IMR-90 (cell line): Measurements from ENCODE around the gene F10. TPM values are rescaled to one million over a fixed set of nuclear protein-coding genes. Genes with fewer than 3 reads are reported as not detected.

ENCODE experiments used
- ATAC-seq: fragments of 200-7000 bp; cut with Tn5 transposase; 2 replicates; pipeline ENCODE4 v1.9.1; 2020; ENCODE audit warnings: low read depth, mild to moderate bottlenecking, moderate library complexity
- BruUV-seq: library from RNA; stranded (reverse); fragments of 400-500 nt; replicated peaks from 2 replicates; lab custom pipeline; 2021; lab: Mats Ljungman, UMichigan
- CTCF ChIA-PET: fragments of 300-600 bp; formaldehyde crosslinking; extraction: SDS; loops from one replicate; lab custom pipeline; 2021; ENCODE audit warnings: antibody characterized with exemption; lab: Yijun Ruan, JAX
- POLR2A ChIA-PET: fragments of 300-600 bp; sonication (Branson Sonifier 250); formaldehyde crosslinking; loops from one replicate; lab custom pipeline; 2022; ENCODE audit warnings: antibody characterized with exemption; ENCODE audit not compliant: unreplicated experiment; lab: Charles Lee
- DNase-seq: peaks from one replicate; pipeline ENCODE4 v3.0.0; 2013
- H2AFZ ChIP-seq: replicated peaks from 2 replicates; pipeline ENCODE3; 2013; ENCODE audit warnings: low read length, mild to moderate bottlenecking; ENCODE audit not compliant: poor library complexity
- H2AK5ac ChIP-seq: 2 replicates; pipeline ENCODE4 v1.6.1; 2013; ENCODE audit warnings: low read depth, low read length, inconsistent platforms
- H2AK9ac ChIP-seq: replicated peaks from 2 replicates; pipeline ENCODE3; 2013; ENCODE audit warnings: mild to moderate bottlenecking, low read depth, low read length, moderate library complexity; ENCODE audit not compliant: poor library complexity
- H2BK120ac ChIP-seq: 2 replicates; pipeline ENCODE4 v1.6.1; 2013; ENCODE audit warnings: low read depth, low read length, inconsistent platforms
- H2BK15ac ChIP-seq: 3 replicates; pipeline ENCODE4 v1.6.1; 2013; ENCODE audit warnings: low read depth, low read length, inconsistent platforms
- H2BK20ac ChIP-seq: 2 replicates; pipeline ENCODE4 v1.6.1; 2013; ENCODE audit warnings: low read depth, mild to moderate bottlenecking, inconsistent platforms, low read length, moderate library complexity
- H2BK5ac ChIP-seq: 2 replicates; pipeline ENCODE4 v1.6.1; 2013; ENCODE audit warnings: mild to moderate bottlenecking, low read depth, low read length, inconsistent platforms; ENCODE audit not compliant: poor library complexity, severe bottlenecking
- H3K14ac ChIP-seq: replicated peaks from 2 replicates; pipeline ENCODE4 v1.6.1; 2013; ENCODE audit warnings: low read depth, low read length, inconsistent platforms
- H3K18ac ChIP-seq: 2 replicates; pipeline ENCODE4 v1.6.1; 2013; ENCODE audit warnings: low read depth, low read length, control low read depth
- H3K23ac ChIP-seq: 2 replicates; pipeline ENCODE4 v1.6.1; 2013; ENCODE audit warnings: low read depth, low read length, inconsistent platforms
- H3K27ac ChIP-seq: 2 replicates; pipeline ENCODE4 v1.5.1; 2013; ENCODE audit warnings: mild to moderate bottlenecking, control low read depth, low read length; ENCODE audit not compliant: insufficient read depth
- H3K27me3 ChIP-seq: 2 replicates; pipeline ENCODE4 v1.6.1; 2013; ENCODE audit warnings: low read length; ENCODE audit not compliant: control insufficient read depth, insufficient read depth
- H3K36me3 ChIP-seq: 2 replicates; pipeline ENCODE4 v1.6.1; 2013; ENCODE audit warnings: low read length, mixed read lengths; ENCODE audit not compliant: control insufficient read depth, insufficient read depth
- H3K4ac ChIP-seq: 2 replicates; pipeline ENCODE4 v1.6.1; 2013; ENCODE audit warnings: low read depth, low read length, inconsistent platforms
- H3K4me1 ChIP-seq: 2 replicates; pipeline ENCODE4 v1.6.1; 2013; ENCODE audit warnings: low read length, mixed read lengths; ENCODE audit not compliant: control insufficient read depth, insufficient read depth
- H3K4me2 ChIP-seq: 2 replicates; pipeline ENCODE4 v1.6.1; 2013; ENCODE audit warnings: low read depth, mild to moderate bottlenecking, control low read depth, low read length, moderate library complexity
- H3K4me3 ChIP-seq: 2 replicates; pipeline ENCODE4 v1.5.1; 2013; ENCODE audit warnings: low read depth, mild to moderate bottlenecking, control low read depth, low read length, moderate library complexity; ENCODE audit not compliant: insufficient read depth
- H3K56ac ChIP-seq: 2 replicates; pipeline ENCODE4 v1.6.1; 2013; ENCODE audit warnings: low read length, inconsistent platforms; ENCODE audit not compliant: insufficient read depth; ENCODE audit errors: extremely low read depth
- H3K79me1 ChIP-seq, 2 experiments: 2 replicates each; pipeline ENCODE4 v1.6.1; 2013; ENCODE audit warnings: low read length in 2 of 2, inconsistent platforms in 1 of 2, low read depth in 1 of 2
- H3K9ac ChIP-seq: 2 replicates; pipeline ENCODE4 v1.6.1; 2013; ENCODE audit warnings: low read depth, low read length, control low read depth
- H3K9me1 ChIP-seq: 2 replicates; pipeline ENCODE4 v1.6.1; 2013; ENCODE audit warnings: low read length, inconsistent platforms; ENCODE audit not compliant: insufficient read depth
- H3K9me3 ChIP-seq: 2 replicates; pipeline ENCODE4 v1.6.1; 2013; ENCODE audit warnings: low read length; ENCODE audit not compliant: control insufficient read depth, insufficient read depth
- H4K20me1 ChIP-seq: 2 replicates; pipeline ENCODE4 v1.6.1; 2013; ENCODE audit warnings: low read length, inconsistent platforms; ENCODE audit not compliant: insufficient read depth
- H4K5ac ChIP-seq: 2 replicates; pipeline ENCODE4 v1.6.1; 2013; ENCODE audit warnings: mild to moderate bottlenecking, low read depth, low read length, control low read depth
- H4K8ac ChIP-seq, 2 experiments: 2 replicates each; pipeline ENCODE4 v1.6.1; 2013; ENCODE audit warnings: low read depth in 2 of 2, low read length in 2 of 2, control low read depth in 1 of 2, inconsistent platforms in 1 of 2
- H4K91ac ChIP-seq: 2 replicates; pipeline ENCODE4 v1.6.1; 2013; ENCODE audit warnings: low read depth, low read length, inconsistent platforms; ENCODE audit not compliant: insufficient read depth
- CEBPB ChIP-seq: IDR thresholded peaks from 2 replicates; pipeline ENCODE4 v1.6.1; 2012; ENCODE audit warnings: low read depth, low read length, improper control_type of control experiment
- CHD1 ChIP-seq: IDR thresholded peaks from 2 replicates; pipeline ENCODE4 v1.6.1; 2012; ENCODE audit warnings: low read depth, low read length, improper control_type of control experiment
- FOS ChIP-seq: fragments of 150-350 bp; IDR thresholded peaks from 2 replicates; pipeline ENCODE4 v1.6.1; 2016; ENCODE audit warnings: low read depth, low read length
- MAFK ChIP-seq: IDR thresholded peaks from 2 replicates; pipeline ENCODE4 v1.6.1; 2012; ENCODE audit warnings: low read depth, low read length, improper control_type of control experiment
- MAZ ChIP-seq: IDR thresholded peaks from 2 replicates; pipeline ENCODE4 v1.6.1; 2012; ENCODE audit warnings: low read depth, mild to moderate bottlenecking, low read length, improper control_type of control experiment, moderate library complexity, borderline replicate concordance
- MXI1 ChIP-seq: IDR thresholded peaks from 2 replicates; pipeline ENCODE4 v1.6.1; 2012; ENCODE audit warnings: low read depth, mild to moderate bottlenecking, low read length, moderate library complexity, borderline replicate concordance
- NFE2L2 ChIP-seq: fragments of 150-350 bp; IDR thresholded peaks from 2 replicates; pipeline ENCODE4 v1.6.1; 2016; ENCODE audit warnings: low read depth, mild to moderate bottlenecking, low read length
- POLR2A ChIP-seq: IDR thresholded peaks from 2 replicates; pipeline ENCODE4 v1.6.1; 2012; ENCODE audit warnings: mild to moderate bottlenecking, low read depth, low read length
- RAD21 ChIP-seq: IDR thresholded peaks from 2 replicates; pipeline ENCODE4 v1.6.1; 2012; ENCODE audit warnings: low read length, improper control_type of control experiment
- RCOR1 ChIP-seq: IDR thresholded peaks from 2 replicates; pipeline ENCODE4 v1.6.1; 2012; ENCODE audit warnings: mild to moderate bottlenecking, low read length, improper control_type of control experiment; ENCODE audit not compliant: insufficient replicate concordance
- RFX5 ChIP-seq: IDR thresholded peaks from 2 replicates; pipeline ENCODE4 v1.8.0; 2012; ENCODE audit warnings: low read depth, mild to moderate bottlenecking, low read length, moderate library complexity
- SMC3 ChIP-seq: fragments of 150-350 bp; IDR thresholded peaks from 2 replicates; pipeline ENCODE4 v1.6.1; 2016; ENCODE audit warnings: low read depth, mild to moderate bottlenecking, antibody characterized with exemption, low read length, moderate library complexity
- WGBS, 2 experiments: methylation state at CpG; one replicate each; pipeline versions ENCODE4 v1.1.5 to v1.1.7; 2013; ENCODE audit warnings: missing lambda C conversion rate in 2 of 2; ENCODE audit not compliant: insufficient read length in 1 of 2; ENCODE audit errors: extremely low coverage in 2 of 2; 5-methylcytosine and 5-hydroxymethylcytosine counted together
- dilution Hi-C: fragments of 300-500 bp; cut with HindIII; formaldehyde crosslinking; loops from one replicate; pipeline ENCODE4 v1.14.3; 2018; ENCODE audit warnings: low sequenced_read_pairs; ENCODE audit not compliant: unreplicated experiment
- in situ Hi-C: fragments of 300-500 bp; cut with MboI; formaldehyde crosslinking; loops from 3 replicates; pipeline ENCODE4 v1.14.3; 2019; ENCODE audit warnings: low sequenced_read_pairs, inconsistent platforms, mixed read lengths
- intact Hi-C: fragments of 100-400 bp; cut with micrococcal nuclease; formaldehyde crosslinking; loops from 2 replicates; pipeline ENCODE4 v1.10.0; 2022
- polyA plus RNA-seq, 3 experiments: library from polyadenylated mRNA; depleted of rRNA; stranded (reverse); fragments of >200 nt; gene quantifications; 2 replicates each; pipeline ENCODE4 v1.2.3, GENCODE V29; 2012; ENCODE audit warnings: low replicate concordance in 1 of 3
- total RNA-seq: library from RNA; depleted of rRNA; stranded (reverse); fragments of >200 nt; gene quantifications from 2 replicates; pipeline ENCODE4 v1.2.3, GENCODE V29; 2012
- TF ChIP-seq, protein P1 (sequence below): conservative IDR thresholded peaks from 2 replicates; pipeline ENCODE4 v1.5.1; 2012; ENCODE audit warnings: mild to moderate bottlenecking, low read depth, low read length, improper control_type of control experiment
- TF ChIP-seq, protein P2 (sequence below): fragments of 150-350 bp; IDR thresholded peaks from 2 replicates; pipeline ENCODE4 v1.6.1; 2017; ENCODE audit warnings: mild to moderate bottlenecking, antibody characterized with exemption, low read length, low read depth
- TF ChIP-seq, protein P3 (sequence below): fragments of 150-350 bp; IDR thresholded peaks from 2 replicates; pipeline ENCODE4 v1.6.1; 2016; ENCODE audit warnings: low read depth, mild to moderate bottlenecking, low read length, moderate library complexity, borderline replicate concordance

The F10 gene
- total and polyA plus RNA-seq, 2 of the 4 experiments (the other 2 are of a cell fraction): 9.1 to 19.5 TPM

GRCh38 chr13:113114511-113115362 lies 7.9 kb upstream of the F10 start:
- 79% methylated on average over 14 of the region's 17 CpGs; no CpG with 5 or more reads in 1 of the 2 experiments for WGBS, 2 experiments
- Histone ChIP-seq H2AK9ac (no peak overlapping the region), H3K18ac (no peak overlapping the region), H3K56ac (no peak overlapping the region), H3K4me2 (no peak overlapping the region), H3K14ac (no peak overlapping the region), H2BK15ac (no peak overlapping the region), H3K79me1 (no peaks in the 10 kb centered on the region), H2BK20ac (no peak overlapping the region), H3K36me3 (no peaks in the 10 kb centered on the region), H3K9ac (no peak overlapping the region), H2BK5ac (no peak overlapping the region), H2BK120ac (no peak overlapping the region), H4K5ac (no peak overlapping the region), H4K8ac (no peak overlapping the region), H2AFZ (no peak overlapping the region), H3K27ac (no peak overlapping the region), H3K4me1 (peaks cover 5% of the 10 kb centered on the region; the same call in 1 of the 2 replicates), H4K91ac (no peak overlapping the region), H3K4ac (no peak overlapping the region), H3K23ac (no peak overlapping the region), H2AK5ac (0 out of 2 replicates have a peak overlapping the region, but pooled peaks have one; percentile 39), H3K27me3 (peaks cover 25% of the 10 kb centered on the region), H4K20me1 (no peaks in the 10 kb centered on the region), H3K4me3 (no peak overlapping the region), H3K9me3 (peaks cover under 1% of the 10 kb centered on the region; the same call in 1 of the 2 replicates), H3K9me1 (peaks cover 4% of the 10 kb centered on the region; the same call in 1 of the 2 replicates)
- DNase-seq: no peak
- in situ Hi-C loops (no loop called here), intact Hi-C loops (no loop called here), dilution Hi-C loops (no loop called here)
- no TSS peak for BruUV-seq
- ChIA-PET POLR2A (no interaction called here), CTCF (no interaction called here)
- no peak for ATAC-seq
- TF ChIP-seq, protein P1, sequence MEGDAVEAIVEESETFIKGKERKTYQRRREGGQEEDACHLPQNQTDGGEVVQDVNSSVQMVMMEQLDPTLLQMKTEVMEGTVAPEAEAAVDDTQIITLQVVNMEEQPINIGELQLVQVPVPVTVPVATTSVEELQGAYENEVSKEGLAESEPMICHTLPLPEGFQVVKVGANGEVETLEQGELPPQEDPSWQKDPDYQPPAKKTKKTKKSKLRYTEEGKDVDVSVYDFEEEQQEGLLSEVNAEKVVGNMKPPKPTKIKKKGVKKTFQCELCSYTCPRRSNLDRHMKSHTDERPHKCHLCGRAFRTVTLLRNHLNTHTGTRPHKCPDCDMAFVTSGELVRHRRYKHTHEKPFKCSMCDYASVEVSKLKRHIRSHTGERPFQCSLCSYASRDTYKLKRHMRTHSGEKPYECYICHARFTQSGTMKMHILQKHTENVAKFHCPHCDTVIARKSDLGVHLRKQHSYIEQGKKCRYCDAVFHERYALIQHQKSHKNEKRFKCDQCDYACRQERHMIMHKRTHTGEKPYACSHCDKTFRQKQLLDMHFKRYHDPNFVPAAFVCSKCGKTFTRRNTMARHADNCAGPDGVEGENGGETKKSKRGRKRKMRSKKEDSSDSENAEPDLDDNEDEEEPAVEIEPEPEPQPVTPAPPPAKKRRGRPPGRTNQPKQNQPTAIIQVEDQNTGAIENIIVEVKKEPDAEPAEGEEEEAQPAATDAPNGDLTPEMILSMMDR: no peak
- TF ChIP-seq, protein P2, sequence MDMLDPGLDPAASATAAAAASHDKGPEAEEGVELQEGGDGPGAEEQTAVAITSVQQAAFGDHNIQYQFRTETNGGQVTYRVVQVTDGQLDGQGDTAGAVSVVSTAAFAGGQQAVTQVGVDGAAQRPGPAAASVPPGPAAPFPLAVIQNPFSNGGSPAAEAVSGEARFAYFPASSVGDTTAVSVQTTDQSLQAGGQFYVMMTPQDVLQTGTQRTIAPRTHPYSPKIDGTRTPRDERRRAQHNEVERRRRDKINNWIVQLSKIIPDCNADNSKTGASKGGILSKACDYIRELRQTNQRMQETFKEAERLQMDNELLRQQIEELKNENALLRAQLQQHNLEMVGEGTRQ: no peak
- no peak for TF ChIP-seq RCOR1
- TF ChIP-seq FOS: no peak
- TF ChIP-seq SMC3: no peak
- no peak for TF ChIP-seq MXI1
- TF ChIP-seq POLR2A: no peak
- TF ChIP-seq RFX5: no peak
- no peak for TF ChIP-seq CEBPB
- no peak for TF ChIP-seq MAFK
- TF ChIP-seq RAD21: no peak
- no peak for TF ChIP-seq NFE2L2
- TF ChIP-seq MAZ: no peak
- TF ChIP-seq CHD1: no peak
- TF ChIP-seq, protein P3, sequence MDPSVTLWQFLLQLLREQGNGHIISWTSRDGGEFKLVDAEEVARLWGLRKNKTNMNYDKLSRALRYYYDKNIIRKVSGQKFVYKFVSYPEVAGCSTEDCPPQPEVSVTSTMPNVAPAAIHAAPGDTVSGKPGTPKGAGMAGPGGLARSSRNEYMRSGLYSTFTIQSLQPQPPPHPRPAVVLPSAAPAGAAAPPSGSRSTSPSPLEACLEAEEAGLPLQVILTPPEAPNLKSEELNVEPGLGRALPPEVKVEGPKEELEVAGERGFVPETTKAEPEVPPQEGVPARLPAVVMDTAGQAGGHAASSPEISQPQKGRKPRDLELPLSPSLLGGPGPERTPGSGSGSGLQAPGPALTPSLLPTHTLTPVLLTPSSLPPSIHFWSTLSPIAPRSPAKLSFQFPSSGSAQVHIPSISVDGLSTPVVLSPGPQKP: no peak
